ENCODE results near the gene ST14. TPM values are rescaled to one million over a fixed set of nuclear protein-coding genes. Genes with fewer than 3 reads are reported as not detected.

Gene ST14
- 0.04 to 0.23 TPM (median 0.06 TPM) in 5 replicates for total RNA-seq (2022; extraction: Qiagen RNA extraction)

GRCh38 chr11:130159657-130160497 is at the start of gene ST14:
Gene ST14, plus strand, starts transcription at chr11:130159782. Its CDS starts 198 bp downstream, at chr11:130159980.

Other genes with a start within 250 kb of the ST14 start
- gene PRDM10, start 156.9 kb upstream of the ST14 start, total RNA-seq (2022; extraction: Qiagen RNA extraction): 1.4 to 1.7 TPM (median 1.6 TPM) in 5 replicates
- gene APLP2, start 89.9 kb upstream of the ST14 start, total RNA-seq (2022; extraction: Qiagen RNA extraction): 154 to 202 TPM (median 172 TPM) in 5 replicates
- gene ZBTB44, start 155.1 kb downstream of the ST14 start, total RNA-seq (2022; extraction: Qiagen RNA extraction): 4.7 to 7.7 TPM (median 6.6 TPM) in 5 replicates

Measured in A549 treated with AZD2906 at 1 μM for 4 hours (cell line).